Endothelial cell of umbilical vein (primary cell): ENCODE measurements around the gene MVD. TPM values are rescaled to one million over a fixed set of nuclear protein-coding genes. Genes with fewer than 3 reads are reported as not detected.

Experiments used
- Bru-seq: library from RNA; stranded (reverse); fragments of 400-500 nt; gene quantifications from one replicate; lab custom pipeline; 2021; lab: Mats Ljungman, UMichigan
- BruChase-seq, 2 experiments: library from RNA; stranded (reverse); fragments of 400-500 nt; gene quantifications; one replicate each; lab custom pipeline; 2021; lab: Mats Ljungman, UMichigan
- BruUV-seq: library from RNA; stranded (reverse); fragments of 400-500 nt; replicated peaks from 2 replicates; lab custom pipeline; 2021; lab: Mats Ljungman, UMichigan
- CTCF ChIA-PET: fragments of 300-600, 350-600 bp; sonication (Branson Sonifier 250); formaldehyde crosslinking; loops from one replicate; lab custom pipeline; 2021; ENCODE audit warnings: antibody characterized with exemption, inconsistent platforms; lab: Charles Lee
- POLR2A ChIA-PET: fragments of 300-600, 350-600 bp; sonication (Branson Sonifier 250); formaldehyde crosslinking; loops from one replicate; lab custom pipeline; 2021; ENCODE audit warnings: antibody characterized with exemption, inconsistent platforms; lab: Charles Lee
- DNase-seq: peaks from one replicate; pipeline ENCODE4 v3.0.0-alpha.2; 2011; ENCODE audit warnings: low read depth, low spot score
- FAIRE-seq: peaks from 2 replicates; lab custom pipeline; 2011; peaks lifted over from hg19 to GRCh38; lab: Jason Lieb, UNC
- H2AFZ ChIP-seq: 2 replicates; pipeline ENCODE4 v1.6.0; 2012; ENCODE audit warnings: low read depth, low read length, control low read depth, inconsistent platforms
- H3K27ac ChIP-seq: 2 replicates; pipeline ENCODE4 v1.5.1; 2011; ENCODE audit warnings: low read depth, mild to moderate bottlenecking, control low read depth, low read length, moderate library complexity; ENCODE audit not compliant: insufficient read depth
- H3K27me3 ChIP-seq, 2 experiments: 2 replicates each; pipeline versions ENCODE4 v1.6.0 to v1.6.1; 2011; ENCODE audit warnings: low read length in 2 of 2, mixed read lengths in 1 of 2; ENCODE audit not compliant: control insufficient read depth in 2 of 2, insufficient read depth in 2 of 2
- H3K36me3 ChIP-seq, 2 experiments: 2 replicates in 1 of 2; 3 replicates in 1 of 2; pipeline ENCODE4 v1.5.1; 2011; ENCODE audit warnings: low read length in 2 of 2, mild to moderate bottlenecking in 1 of 2, moderate library complexity in 1 of 2; ENCODE audit not compliant: control insufficient read depth in 2 of 2, insufficient read depth in 2 of 2; ENCODE audit errors: extremely low read depth in 1 of 2
- H3K4me1 ChIP-seq: 3 replicates; pipeline ENCODE4 v1.5.1; 2011; ENCODE audit warnings: mild to moderate bottlenecking, low read length; ENCODE audit not compliant: control insufficient read depth, insufficient read depth; ENCODE audit errors: extremely low read depth
- H3K4me2 ChIP-seq: 2 replicates; pipeline ENCODE4 v1.6.1; 2011; ENCODE audit warnings: low read length, control low read depth, mixed read lengths; ENCODE audit not compliant: insufficient read depth
- H3K4me3 ChIP-seq, 3 experiments: fragments of 200-600 bp in 1 of 3; sonication (generic), shearing (Covaris generic) in 1 of 3; replicated peaks in 1 of 3; 2 replicates each; pipeline ENCODE4 v1.5.1; 2011 to 2016; ENCODE audit warnings: control low read depth in 3 of 3, low read length in 3 of 3, mild to moderate bottlenecking in 2 of 3, inconsistent platforms in 1 of 3, low read depth in 1 of 3, moderate library complexity in 1 of 3; ENCODE audit not compliant: insufficient read depth in 1 of 3
- H3K79me2 ChIP-seq: 2 replicates; pipeline ENCODE4 v1.6.0; 2012; ENCODE audit warnings: low read length, inconsistent platforms; ENCODE audit not compliant: control insufficient read depth, insufficient read depth
- H3K9ac ChIP-seq: replicated peaks from 2 replicates; pipeline ENCODE3; 2011; ENCODE audit warnings: low read length, control low read depth; ENCODE audit not compliant: insufficient read depth; ENCODE audit errors: extremely low read depth
- H3K9me1 ChIP-seq: replicated peaks from 3 replicates; pipeline ENCODE4 v1.6.0; 2011; ENCODE audit warnings: mild to moderate bottlenecking, low read length; ENCODE audit not compliant: control insufficient read depth, insufficient read depth; ENCODE audit errors: extremely low read depth
- H3K9me3 ChIP-seq: replicated peaks from 2 replicates; pipeline ENCODE4 v1.5.1; 2012; ENCODE audit warnings: low read length, inconsistent platforms; ENCODE audit not compliant: control insufficient read depth, insufficient read depth
- H4K20me1 ChIP-seq: replicated peaks from 2 replicates; pipeline ENCODE3; 2011; ENCODE audit warnings: mild to moderate bottlenecking, low read length; ENCODE audit not compliant: control insufficient read depth, insufficient read depth; ENCODE audit errors: extremely low read depth
- FOS ChIP-seq: IDR thresholded peaks from 2 replicates; pipeline ENCODE4 v1.6.1; 2011; ENCODE audit warnings: mild to moderate bottlenecking, low read length, moderate library complexity, borderline replicate concordance; ENCODE audit not compliant: insufficient read depth
- POLR2A ChIP-seq: IDR thresholded peaks from 2 replicates; pipeline ENCODE4 v1.6.1; 2012; ENCODE audit warnings: low read depth, mild to moderate bottlenecking, control low read depth, low read length
- POLR2AphosphoS5 ChIP-seq: IDR thresholded peaks from 2 replicates; pipeline ENCODE4 v1.6.1; 2012; ENCODE audit warnings: low read depth, mild to moderate bottlenecking, control low read depth, low read length, moderate library complexity; ENCODE audit not compliant: insufficient read depth
- dilution Hi-C: fragments of 300-500 bp; cut with MboI; formaldehyde crosslinking; loops from one replicate; pipeline ENCODE4 v1.15.0; 2019; ENCODE audit warnings: low sequenced_read_pairs; ENCODE audit not compliant: extremely low pct_ligation_motif_present
- intact Hi-C: fragments of 100-400 bp; cut with micrococcal nuclease; formaldehyde crosslinking; loops from one replicate; pipeline ENCODE4 v1.10.0; 2022
- long read RNA-seq: library from polyadenylated mRNA; stranded (forward); transcript quantifications from one replicate; pipeline ENCODE4 v2.0.0, GENCODE V29; 2021
- polyA minus RNA-seq, 3 experiments: library from RNA; depleted of rRNA, polyadenylated mRNA; stranded (reverse); fragments of >200 nt; gene quantifications; 1 replicate in 1 of 3; 2 replicates in 2 of 3; pipeline ENCODE4 v1.2.3, GENCODE V29; 2011
- polyA plus RNA-seq, 4 experiments: library from polyadenylated mRNA; depleted of rRNA in 3 of 4; stranded (reverse) in 3 of 4; unstranded in 1 of 4; fragments of >200 nt; gene quantifications; 2 replicates each; pipeline versions ENCODE4 v1.2.1 to v1.2.3, GENCODE V29; 2011 to 2012; ENCODE audit warnings: missing spikeins in 1 of 4
- total RNA-seq: library from RNA; stranded (reverse); gene quantifications from 2 replicates; pipeline ENCODE4 v1.2.3, GENCODE V29; 2021

The MVD gene, protein sequence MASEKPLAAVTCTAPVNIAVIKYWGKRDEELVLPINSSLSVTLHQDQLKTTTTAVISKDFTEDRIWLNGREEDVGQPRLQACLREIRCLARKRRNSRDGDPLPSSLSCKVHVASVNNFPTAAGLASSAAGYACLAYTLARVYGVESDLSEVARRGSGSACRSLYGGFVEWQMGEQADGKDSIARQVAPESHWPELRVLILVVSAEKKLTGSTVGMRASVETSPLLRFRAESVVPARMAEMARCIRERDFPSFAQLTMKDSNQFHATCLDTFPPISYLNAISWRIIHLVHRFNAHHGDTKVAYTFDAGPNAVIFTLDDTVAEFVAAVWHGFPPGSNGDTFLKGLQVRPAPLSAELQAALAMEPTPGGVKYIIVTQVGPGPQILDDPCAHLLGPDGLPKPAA
- total RNA-seq: 117 and 142 TPM in 2 replicates
- 60.3 and 64.4 TPM in 2 replicates for polyA plus RNA-seq
- 33.2 and 45.5 TPM in 2 replicates for polyA plus RNA-seq (2011; cell fraction: cytosol; rRNA removed)
- 93.3 and 135 TPM in 2 replicates for polyA plus RNA-seq (2011; cell fraction: nucleus; rRNA removed)
- 35.6 and 44.3 TPM in 2 replicates for polyA plus RNA-seq (2012)
- polyA minus RNA-seq: 23.2 and 27.7 TPM in 2 replicates
- polyA minus RNA-seq (2011; cell fraction: cytosol; rRNA and poly(A)+ RNA removed): 15.1 TPM
- polyA minus RNA-seq (2011; cell fraction: nucleus; rRNA and poly(A)+ RNA removed): 17.0 and 28.2 TPM in 2 replicates
- Bru-seq, nascent RNA: percentile 70 among the genes with signal in this experiment
- BruChase-seq, experiment 1, labeled RNA remaining after a 6-hour chase: percentile 75 among the genes with signal in this experiment
- percentile 76 among the genes with signal in this experiment for BruChase-seq, experiment 2, labeled RNA remaining after a 2-hour chase
- long read RNA-seq, transcript MVD-209 (6 exons, 2,352 nt): minor isoform, 9 of 305 reads
- long read RNA-seq, transcript MVD-204 (2 exons, 217 nt): minor isoform, 20 of 305 reads
- long read RNA-seq, transcript MVD-201 (10 exons, 1,823 nt): major isoform, 184 of 305 reads
- long read RNA-seq, partial matches to known transcripts: 21 of 305 reads
- long read RNA-seq, other reads (novel, unspliced or antisense): 66 of 305 reads

DNA sequence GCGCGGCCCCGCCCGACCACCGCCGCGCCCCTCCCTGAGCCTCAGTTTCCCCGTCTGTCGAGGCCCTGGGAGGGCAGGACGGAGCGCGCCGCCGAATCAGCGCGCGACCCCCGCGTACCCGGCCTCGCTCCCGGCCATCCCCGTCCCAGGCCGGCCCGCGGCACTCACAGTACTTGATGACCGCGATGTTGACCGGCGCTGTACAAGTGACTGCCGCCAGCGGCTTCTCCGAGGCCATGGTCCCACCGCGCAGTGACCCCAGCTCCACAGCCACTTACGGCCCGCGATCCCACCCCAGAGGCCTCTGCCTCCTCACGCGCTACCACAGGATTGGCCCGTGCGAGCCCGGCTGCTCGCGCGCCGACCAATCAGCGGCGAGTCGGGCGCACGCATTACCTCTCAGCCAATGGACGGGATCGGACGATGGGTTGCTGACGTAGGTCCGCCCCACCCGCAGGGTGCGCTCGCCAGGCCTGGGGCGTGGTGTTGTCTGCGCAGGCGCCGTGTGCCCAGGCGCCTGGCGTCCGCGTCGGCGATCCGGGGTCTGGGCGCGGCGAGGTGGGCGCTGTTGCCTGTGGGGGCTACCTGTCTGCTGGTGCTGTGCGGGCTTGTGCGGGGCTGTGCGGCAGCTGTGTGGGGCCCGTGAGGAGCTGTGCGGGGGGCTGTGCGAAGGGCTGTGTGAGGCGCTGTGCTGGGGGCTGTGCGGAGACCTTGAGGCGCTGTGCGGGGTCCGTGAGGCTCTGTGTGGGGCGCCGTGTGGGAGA, at the start of gene MVD:
Gene MVD (minus strand): TSS at position 249 of the 764 bp plus-strand sequence. CDS start 11 bp downstream, at position 238.
- intact Hi-C loops (loop anchor here (2.0 kb wide), 3 partner anchors 24 to 38 kb away; partner anchors contain the start of gene SNAI3), dilution Hi-C loops (no loop called here)
- TF ChIP-seq POLR2AphosphoS5 (peak; percentile 92), FOS (no peak), POLR2A (peak; percentile 93)
- CTCF ChIA-PET: interaction anchor here (1.0 to 1.4 kb wide), 4 partner anchors 33 to 74 kb away, joined by 3 to 5 read pairs (median 4); no protein-coding TSS in a partner anchor
- peak within 1 kb of the TSS; percentile 88 for H2AFZ ChIP-seq
- H3K4me3 ChIP-seq: peak within 1 kb of the TSS; percentile 77 to 81 (median 78)
- POLR2A ChIA-PET: interaction anchor here (0.5 to 1.8 kb wide), 3 partner anchors 12 to 437 kb away, joined by 3 to 4 read pairs (median 3); no protein-coding TSS in a partner anchor
- no peaks in the 10 kb centered on the region for H3K27me3 ChIP-seq
- peaks cover 37% of the 10 kb centered on the region for H3K79me2 ChIP-seq
- no peaks in the 10 kb centered on the region for H3K9me1 ChIP-seq
- peaks cover 0 to under 1% of the 10 kb centered on the region in 2 experiments for H3K36me3 ChIP-seq
- BruUV-seq: no TSS peak
- FAIRE-seq (peak; percentile 99), DNase-seq (peak; percentile 99)
- peak within 1 kb of the TSS; percentile 81 for H3K9ac ChIP-seq
- no peaks in the 10 kb centered on the region for H4K20me1 ChIP-seq
- peaks cover 20% of the 10 kb centered on the region for H3K4me1 ChIP-seq
- no peaks in the 10 kb centered on the region for H3K9me3 ChIP-seq
- H3K27ac ChIP-seq: peak within 1 kb of the TSS; percentile 52
- peak within 1 kb of the TSS; percentile 79 for H3K4me2 ChIP-seq
